ENCODE results near the gene TRIM41.
"Not testable (repeated sequence)": the region's sequence is repeated elsewhere in the genome, so short reads cannot be mapped to it uniquely, and the experiment has no call there.

The TRIM41 gene

DNA sequence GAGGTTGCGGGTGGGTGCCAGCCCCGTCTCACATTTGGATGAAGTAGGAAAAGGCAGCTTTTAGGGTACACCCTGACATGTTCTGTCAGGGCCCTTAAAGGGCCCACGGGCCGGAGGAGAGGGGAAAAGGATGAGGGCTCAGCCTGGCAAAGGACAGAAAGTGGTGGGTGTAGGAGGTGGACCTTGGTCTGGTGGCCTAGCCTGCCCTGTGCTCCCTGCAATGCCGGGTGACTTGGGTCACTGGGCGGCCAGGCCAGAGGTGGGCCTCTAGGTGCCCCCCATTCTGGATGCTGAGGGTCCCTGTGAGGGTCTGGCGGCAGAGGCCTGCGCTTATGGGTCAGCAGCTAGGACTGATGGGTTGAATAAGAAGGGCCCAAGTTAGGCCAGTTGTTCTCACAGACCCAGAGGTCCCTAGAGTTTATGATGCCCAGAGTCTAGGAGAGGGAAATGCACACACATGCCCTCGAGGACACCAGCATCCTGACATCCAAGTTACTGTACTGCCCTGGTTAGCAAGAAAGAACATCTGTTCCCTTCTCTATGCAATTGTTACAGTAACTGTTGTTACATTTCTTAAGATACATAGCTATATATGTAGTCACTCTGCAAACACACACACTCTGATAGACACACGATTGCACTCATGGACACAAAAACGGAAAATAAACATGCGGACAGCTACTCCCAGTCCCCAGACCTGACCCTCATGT is 30.6 kb upstream of the TRIM41 start:
- no peak for DNase-seq (ENCODE audit: low read depth in 2 of 2)

DNA sequence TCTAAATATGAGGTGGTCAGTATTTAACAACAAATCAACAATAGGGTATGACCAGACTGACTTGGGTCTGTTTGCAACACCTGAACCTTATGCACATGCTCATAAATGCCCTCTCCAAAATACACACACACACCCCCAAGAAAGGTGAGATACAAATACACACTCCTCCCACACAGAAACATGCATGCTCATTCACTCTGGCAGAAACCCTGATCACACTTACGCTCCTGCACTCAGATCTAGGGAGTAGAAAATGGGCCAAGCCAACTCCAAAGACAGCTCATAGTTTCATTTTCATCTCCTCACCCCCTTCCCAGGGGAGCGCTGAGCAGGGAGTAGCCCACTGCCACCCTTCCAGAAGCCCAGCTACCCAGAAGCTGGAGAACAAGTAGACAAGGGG is 29.4 kb upstream of the TRIM41 start:
- DNase-seq (ENCODE audit: low read depth in 2 of 2): no peak

DNA sequence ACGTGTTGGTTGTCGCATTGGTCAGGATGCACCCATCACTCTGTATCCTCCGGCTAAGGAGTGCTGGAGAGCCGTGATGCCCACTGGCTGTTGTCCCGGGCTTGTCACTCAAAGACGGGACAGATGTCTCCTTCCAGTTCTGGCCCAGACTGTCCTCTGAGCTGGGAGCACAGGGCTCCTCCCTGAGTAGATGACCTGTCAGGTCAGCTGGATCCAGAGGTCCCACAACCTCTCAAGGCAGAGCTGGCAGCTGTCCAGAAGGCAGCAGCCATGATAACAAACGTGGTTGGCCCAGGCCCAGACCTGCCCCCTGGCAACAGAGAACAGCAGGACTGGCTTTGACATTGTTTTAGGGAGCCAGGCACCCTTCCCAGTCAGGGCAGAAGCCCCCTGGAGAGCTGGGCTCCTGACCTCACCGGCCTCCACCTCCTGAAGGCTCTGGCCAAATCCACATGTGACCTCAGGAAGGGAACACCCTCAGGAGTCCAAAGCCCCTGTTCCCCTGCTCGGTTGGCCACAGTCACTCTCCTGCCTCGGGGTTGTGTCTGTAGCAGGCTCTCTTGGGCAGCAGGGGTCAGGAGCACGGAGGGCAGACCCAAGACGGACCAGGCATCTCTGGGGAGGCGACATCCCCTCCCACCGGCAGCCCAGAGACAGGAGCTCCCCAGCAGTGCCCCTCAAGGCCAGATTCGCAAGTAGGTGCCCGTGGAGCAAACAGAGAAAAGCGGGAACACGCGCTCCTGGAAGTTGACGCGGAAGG is 28.4 kb upstream of the TRIM41 start:
- no peak for DNase-seq (ENCODE audit: low read depth in 2 of 2)

DNA sequence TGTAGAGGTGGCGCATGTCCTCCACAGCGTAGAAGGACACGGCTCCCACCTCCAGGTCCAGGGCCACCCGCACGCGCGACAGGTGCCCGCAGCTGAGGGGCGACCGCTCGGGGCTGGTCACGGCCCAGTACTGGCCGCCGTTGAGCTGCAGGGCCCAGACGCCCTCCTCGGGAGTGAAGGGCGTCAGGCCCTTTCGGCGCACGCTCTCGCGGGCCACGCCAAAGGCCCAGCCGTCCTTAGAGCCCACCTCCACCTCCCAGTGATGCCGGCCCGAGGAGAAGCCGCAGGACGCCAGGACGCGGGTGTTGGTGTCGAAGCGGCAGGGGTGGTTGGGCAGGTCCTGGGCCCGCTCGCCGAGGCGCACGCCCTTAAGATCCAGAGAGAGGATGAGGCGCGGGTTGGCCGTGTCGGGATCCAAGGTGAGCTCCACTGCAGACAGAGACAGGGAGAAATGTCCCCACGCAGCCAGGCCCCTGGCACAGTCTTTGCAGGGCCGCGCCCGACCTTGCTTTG is 27.8 kb upstream of the TRIM41 start:
- DNase-seq (ENCODE audit: low read depth in 2 of 2): no peak

DNA sequence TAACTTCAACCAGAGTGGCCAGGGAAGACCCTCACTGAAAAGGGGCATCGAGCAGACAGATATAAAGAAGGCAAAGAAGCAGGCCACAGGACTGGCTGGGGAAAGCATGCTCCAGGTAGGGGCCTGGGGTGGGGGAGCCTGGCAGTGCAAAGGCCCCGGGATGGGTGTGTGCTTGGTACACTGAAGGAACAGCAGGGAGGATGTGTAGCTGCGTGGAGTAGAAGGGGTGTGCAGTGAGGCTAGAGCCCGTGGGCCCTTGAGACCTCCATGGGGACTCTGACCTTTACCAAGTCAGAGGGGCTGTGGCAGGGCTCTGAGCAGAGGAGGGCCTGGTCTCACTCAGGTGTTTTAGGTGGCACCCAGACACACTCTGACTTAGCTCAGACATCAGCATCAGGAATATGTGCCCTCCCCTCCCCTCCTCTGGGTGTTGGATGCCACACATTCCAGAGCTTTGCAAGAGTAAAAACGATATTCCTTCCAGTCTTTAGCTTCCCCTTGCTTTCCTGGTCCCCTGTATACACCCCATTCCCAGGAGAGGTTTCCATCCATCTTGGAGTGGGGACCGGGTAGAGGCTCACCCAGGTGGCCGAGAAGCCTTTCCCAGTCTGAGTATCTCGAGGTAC is 25.6 kb upstream of the TRIM41 start:
- DNase-seq (ENCODE audit: low read depth in 2 of 2): no peak

DNA sequence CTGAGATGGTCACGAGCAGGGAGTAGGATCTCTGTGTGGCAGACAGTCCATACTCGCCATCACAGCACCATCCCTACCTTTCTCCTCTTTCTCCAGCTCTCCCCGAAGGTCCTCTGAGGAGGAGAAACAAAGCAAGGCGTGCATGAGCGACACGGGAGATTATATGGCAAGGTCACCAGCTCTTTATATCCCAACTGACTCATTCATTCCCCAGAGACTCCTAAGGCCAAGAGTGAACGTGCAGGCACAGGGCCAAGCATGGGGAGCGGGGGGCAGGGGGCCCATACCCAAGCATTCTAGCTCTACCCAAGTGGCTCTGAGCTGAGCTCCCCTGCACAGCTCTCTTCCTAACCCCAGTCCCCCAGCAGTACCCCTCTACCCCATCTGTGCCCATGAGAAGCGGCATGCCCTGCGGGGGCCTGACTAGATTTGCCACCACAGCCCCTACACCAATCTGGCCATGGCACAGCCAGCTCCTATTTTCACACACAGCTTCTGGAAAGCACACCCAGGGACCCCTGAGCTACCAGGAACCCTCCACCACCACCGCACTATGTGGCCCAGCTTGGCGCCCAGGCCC is 24.9 kb upstream of the TRIM41 start:
- DNase-seq (ENCODE audit: low read depth in 2 of 2): no peak

DNA sequence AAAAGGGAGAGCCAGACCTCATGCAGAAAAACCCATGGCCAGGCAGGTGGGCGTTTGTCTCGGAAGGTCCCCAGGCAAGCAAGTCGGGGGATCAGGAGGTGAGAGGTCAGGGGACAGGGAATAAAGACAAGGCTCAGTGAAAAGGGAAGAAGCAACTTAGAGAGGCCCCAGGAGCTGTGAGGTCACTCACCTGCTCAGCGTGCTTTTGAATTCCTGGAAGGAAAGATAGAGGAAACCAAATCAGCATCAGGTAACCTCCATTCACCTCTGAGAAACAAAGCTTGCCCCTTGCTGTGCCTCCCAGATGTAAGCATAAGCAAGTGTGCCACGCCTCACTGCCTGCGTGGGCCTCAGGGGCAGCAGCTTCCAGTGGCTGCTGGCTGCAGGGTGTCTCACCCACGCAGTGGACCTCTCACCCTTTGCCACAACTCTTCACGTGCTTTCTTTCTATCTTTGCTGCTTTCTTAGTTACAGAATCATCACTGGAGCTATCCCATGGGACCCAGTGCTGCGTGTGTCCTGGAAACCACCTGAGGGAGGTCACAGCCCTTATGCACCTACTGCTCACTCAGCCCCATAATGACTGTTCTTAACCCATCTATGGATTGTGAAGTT is 24.1 kb upstream of the TRIM41 start:
- no peak for DNase-seq (ENCODE audit: low read depth in 2 of 2)

DNA sequence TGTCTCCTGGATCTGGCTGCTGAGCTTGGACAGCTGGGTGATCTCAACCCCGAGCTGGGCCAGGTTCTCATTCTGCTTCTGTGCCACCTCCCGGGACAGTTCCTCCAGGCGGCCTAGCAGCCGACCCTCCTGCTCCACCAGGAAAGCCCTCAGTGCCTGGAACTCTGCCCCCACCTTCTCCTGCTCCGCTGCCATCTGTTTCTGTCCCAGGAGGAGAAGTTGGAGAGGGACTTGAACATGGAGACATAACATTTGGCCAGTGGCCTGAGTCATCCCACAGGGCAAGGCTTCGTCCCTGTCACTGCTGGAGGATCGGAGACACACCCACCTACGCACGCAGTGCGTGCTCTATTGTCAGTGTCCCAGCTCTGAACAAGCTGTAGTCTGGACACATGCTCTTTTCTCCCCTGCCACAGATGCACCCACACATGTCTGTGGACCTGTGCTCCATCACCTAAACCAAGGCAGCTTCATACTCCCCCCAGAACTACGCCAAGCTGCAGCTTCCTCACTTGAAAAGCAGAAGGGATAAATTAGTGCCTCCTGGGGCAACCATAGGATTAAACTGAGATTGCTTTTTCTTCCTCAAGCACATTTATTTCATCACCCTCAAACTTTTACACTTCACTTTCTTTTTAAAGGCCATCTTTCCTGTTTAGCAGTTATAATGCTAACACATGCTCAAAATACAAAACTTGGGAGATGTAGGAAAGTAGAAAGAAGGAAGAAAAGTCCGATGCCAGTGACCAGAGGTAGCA is 23.0 kb upstream of the TRIM41 start:
- DNase-seq (ENCODE audit: low read depth in 2 of 2): no peak

DNA sequence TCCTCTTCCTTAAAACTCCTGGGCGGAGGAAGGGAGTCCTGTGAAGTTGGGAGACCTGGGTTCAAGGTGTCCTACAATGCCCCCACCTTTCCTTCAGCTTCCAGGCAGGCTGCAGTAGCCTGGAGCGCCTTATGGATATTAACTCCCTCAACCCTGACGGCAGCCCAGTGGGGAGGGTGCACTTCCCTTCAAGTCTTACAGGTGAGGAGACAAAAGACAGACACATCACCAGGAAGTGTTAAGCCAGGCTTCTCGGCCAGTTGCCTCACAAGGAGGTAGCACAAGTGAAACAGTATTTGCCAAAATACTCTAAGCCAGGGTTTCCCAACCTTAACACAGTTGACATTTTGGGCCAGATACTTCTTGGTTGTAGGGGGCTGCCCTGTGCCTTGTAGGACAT is 22.3 kb upstream of the TRIM41 start:
- DNase-seq (ENCODE audit: low read depth in 2 of 2): no peak

DNA sequence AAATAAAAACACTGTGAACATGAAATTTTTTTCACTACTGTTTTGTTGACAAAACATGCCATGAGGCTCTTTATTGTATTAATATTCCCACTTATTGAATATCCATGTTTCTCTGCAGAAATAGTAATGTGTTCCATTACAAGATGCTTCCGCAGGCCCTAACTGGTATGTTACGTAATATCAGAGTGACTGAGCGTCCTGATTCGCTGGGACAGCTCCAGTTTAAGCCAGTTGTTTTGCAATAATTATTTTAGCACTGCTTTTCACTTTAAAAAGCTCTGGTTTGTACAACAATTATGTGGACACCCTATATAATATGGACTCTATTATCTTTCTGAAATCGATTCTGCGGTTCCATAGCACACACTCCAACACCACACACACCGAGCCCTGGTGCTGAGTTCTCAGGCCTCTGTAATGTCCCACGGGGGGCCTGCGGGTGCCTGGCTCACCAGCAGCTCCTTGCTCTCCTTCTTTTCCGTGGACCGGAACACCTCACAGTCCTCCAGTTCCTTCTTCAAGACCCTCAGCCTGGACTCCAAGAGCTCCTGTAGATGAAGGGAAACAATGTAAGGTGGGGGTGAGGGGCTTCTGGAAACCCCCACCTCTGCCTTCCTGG is 19.9 kb upstream of the TRIM41 start:
- DNase-seq (ENCODE audit: low read depth in 2 of 2): no peak

DNA sequence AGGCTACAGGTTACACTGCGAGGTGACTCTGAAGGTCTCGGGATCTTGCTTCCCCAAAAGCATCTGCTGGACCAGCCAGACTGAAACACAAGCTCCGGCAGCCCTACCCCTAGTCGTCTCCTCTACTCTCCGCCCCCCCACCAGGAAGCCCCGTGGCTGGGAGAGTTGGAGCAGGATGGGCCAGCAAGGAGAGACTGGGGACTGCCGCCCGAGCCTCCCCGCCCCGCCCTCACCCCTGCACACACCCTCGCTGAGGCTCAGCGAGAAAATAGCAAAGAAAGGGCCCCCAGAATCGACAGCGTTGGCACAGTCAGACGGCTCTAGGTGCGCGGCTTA is 19.3 kb upstream of the TRIM41 start:
- no peak for DNase-seq (ENCODE audit: low read depth in 2 of 2)

DNA sequence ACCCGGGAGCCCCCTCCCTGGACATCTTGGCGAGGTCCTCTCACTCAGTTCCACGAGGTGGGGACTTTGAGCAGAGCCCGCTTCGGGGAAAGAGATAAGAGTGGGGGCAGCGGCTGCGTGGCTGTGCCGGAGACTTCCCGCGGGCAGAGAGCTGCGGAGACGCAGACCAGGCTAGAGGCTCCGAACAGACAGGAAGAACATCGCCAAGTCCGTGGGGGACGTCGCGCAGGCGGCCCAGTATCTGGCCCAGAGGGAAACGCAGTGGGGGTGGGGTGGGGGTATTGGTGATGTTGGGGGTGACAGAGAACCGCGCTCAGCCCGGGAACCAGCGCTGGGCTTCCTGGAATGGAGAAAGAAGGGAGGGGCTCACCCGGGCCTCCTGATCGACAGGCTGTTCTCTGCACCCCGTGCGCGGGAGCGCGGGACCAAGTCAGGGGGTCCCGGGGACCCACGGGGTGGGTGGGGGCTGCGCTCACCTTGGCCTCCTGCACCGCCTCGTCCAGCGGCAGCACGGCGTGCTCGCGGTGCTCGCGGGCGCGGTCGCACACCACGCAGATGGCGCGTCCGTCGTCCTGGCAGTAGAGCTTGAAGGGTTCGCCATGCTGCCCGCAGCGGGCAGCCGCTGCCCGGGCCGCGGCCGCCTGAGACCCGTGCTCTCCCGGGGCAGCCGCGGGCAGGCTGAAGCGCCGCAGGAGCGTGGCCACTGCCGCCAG is 18.8 kb upstream of the TRIM41 start:
- no peak for DNase-seq (ENCODE audit: low read depth in 2 of 2)

DNA sequence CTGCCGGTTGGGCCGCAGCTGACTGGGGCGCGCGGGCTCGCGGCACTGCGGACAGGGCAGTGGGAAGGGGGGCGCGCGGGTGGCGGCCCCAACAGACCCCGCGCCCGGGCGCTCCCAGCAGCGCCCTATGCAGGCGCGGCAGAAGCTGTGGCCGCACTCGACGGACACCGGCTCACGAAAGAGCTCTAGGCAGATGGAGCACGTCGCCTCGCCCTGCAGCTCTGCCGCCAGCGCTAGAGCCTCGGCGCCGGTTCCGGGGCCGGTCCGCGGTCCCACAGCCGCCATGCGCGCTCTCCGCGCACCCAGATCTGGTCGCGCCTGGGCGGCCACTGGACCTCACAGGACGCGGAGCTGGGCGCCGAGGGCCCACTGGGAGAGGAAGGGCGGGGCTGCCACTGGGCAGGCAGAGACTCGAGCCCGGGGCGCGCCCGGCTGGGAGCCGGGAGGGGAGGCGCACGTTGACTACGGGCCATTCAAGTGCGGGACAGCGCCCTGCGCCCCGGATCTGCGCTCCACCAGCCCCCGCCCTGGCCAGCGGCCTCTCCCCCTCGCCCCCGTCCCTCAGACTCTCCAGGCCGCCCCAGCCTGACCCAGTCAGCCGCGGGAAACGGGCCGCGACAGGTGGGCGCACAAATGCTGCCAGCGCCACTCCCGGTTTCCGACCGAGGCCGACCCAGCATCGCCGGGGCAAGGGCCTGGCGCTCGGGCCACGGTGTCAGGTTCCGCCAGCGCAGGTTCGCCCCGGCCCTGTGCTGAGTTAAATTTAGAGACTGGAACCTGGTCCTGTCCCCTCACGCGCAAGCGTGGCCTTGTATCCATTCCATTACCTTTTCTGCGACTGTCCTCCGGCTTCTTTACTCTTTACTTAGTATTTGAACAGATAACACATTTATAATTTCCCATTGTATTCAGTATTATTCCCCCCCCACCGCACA is 18.0 kb upstream of the TRIM41 start, which contains the start of gene TRIM7:
TRIM7 (minus strand) TSS at position 371 of the 935 bp plus-strand sequence; CDS start at position 285, 86 bp downstream.
- DNase-seq (ENCODE audit: low read depth in 2 of 2): no peak

DNA sequence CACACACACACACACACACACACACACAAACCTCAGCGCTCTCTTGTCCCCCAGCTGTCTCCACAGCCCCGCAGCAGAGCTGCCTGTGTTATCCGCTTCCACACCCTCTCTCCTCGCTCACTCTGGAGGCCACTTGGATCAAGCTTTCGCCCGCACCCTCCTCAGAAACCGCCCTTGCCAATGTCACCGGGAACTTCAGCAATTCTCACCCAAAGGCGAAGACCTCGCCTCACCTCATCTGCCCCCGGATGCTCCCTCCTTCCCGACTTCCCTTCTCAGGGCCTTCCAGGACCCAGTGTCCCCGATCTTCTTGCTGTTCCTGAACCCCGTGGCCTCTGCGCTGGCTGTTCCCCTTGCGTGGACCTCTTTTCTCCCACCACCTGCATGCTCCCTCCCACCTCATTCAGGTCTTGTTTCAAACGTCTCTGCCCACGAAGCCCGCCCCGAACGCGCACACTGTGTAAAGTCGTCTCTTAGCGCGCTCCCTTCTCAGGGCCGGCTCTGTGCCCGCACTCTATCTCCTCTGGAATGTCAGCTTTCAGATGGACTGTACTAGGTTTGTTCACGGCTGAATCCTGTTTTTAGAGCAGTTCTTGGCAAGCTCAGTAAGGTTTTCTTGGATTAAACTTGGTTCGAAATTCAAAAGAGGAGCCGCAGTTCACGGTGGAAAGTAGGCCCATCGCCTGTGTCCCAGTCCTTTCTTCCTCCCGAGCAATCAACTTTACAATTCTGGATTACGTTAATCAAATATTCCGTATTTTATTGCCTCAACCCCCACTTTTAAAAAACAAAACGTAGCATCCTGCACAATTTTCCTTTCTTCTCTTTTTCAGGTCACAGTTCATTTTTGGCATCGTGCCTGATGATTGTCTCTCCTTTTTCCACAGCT is 17.1 kb upstream of the TRIM41 start:
- DNase-seq (ENCODE audit: low read depth in 2 of 2): no peak

DNA sequence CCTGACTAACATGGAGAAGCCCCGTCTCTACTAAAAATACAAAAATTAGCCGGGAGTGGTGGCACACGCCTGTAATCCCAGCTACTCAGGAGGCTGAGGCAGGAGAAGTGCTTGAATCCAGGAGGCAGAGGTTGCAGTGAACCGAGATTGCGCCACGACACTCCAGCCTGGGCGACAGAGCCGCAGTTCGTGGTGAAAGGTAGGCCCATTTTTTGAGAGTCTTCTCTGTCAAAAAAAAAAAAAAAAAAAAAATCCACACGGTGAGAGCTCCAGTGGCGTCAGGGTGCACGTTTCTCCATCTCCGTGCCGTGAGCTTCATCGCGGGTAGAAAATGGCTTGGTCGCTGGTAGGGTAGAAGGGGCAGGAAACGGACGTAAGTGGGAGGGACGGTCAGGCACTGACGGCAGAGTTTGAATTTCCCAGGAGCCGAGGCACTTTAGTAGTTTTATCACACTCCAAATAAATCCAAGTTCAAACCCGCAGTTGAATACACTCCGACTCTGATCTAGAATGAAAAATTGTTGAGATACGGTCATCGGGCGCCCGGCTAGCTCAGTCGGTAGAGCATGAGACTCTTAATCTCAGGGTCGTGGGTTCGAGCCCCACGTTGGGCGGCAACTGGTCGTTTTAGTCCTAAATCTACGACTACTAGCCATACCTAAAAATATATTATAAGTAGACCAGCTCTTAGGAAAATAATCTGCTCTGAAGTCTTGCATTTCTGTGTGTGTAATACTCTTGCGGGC is 15.7 kb upstream of the TRIM41 start:
- DNase-seq (ENCODE audit: low read depth in 2 of 2): peak in 1 of 2 donors; percentile 91

DNA sequence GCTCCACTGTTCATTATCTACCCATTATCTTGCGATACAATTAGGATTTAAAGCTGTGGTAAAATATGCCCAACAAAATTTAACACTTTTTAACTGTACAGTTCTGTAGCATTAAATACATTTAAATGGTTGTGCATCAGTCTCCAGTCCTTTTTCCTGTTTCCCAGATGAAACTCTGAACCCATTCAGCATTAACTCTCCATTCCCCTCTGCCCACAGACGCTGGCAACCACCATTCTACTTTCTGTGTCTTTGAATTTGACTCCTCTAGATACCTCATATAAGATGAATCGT is 15.2 kb upstream of the TRIM41 start:
- DNase-seq (ENCODE audit: low read depth in 2 of 2): no peak

DNA sequence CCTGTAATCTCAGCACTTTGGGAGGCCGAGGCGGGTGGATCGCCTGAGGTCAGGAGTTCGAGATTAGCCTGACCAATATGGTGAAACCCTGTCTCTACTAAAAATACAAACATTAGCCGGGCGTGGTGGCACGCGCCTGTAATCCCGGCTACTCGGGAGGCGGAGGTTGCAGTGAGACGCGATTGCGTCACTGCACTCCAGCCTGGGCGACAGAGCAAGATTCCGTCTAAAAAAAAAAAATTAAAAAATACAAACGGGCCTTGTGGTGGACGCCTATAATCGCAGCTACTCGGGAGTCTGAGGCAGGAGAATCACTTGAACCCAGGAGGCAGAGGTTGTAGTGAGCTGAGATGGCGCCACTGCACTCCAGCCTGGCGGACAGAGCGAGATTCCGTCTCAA is 14.1 kb upstream of the TRIM41 start:
- not testable (repeated sequence) for DNase-seq (ENCODE audit: low read depth in 2 of 2)

Data from stimulated activated CD8-positive, alpha-beta memory T cell treated with anti-CD3 and anti-CD28 coated beads, Interleukin-2, amount 100 ng/mL, for 48 hours (primary cell).